ENCODE measurements around the gene ADAMTS20.

Gene ADAMTS20

GRCh38 chr12:43378448-43378847 lies 173.6 kb downstream of the ADAMTS20 start:
- H3K27ac ChIP-seq (ENCODE audit: low read depth, low read length) = no peak overlapping the region
- no peaks in the 10 kb centered on the region for H3K79me2 ChIP-seq (ENCODE audit: insufficient read depth, low read length)
- no peak overlapping the region for H2AFZ ChIP-seq (ENCODE audit: low read depth, low read length, severe bottlenecking)
- no peaks in the 10 kb centered on the region for H3K36me3 ChIP-seq (ENCODE audit: low read length)
- H3K9ac ChIP-seq (ENCODE audit: low read length) = no peak overlapping the region
- no peaks in the 10 kb centered on the region for H3K9me2 ChIP-seq (replicated peaks; ENCODE audit: insufficient read depth, low read length)
- TF ChIP-seq EZH2phosphoT487 (conservative IDR thresholded peaks at IDR 0.05; ENCODE audit: low read length) (no peak), CTCF (IDR thresholded peaks at IDR 0.05; ENCODE audit: insufficient read depth, low read length, poor library complexity, severe bottlenecking) (no peak)
- no peaks in the 10 kb centered on the region for H3F3A ChIP-seq (ENCODE audit: insufficient read depth)
- H3K9me3 ChIP-seq (ENCODE audit: insufficient read depth, low read length) = peaks cover 4% of the 10 kb centered on the region; the same call in 1 of the 2 replicates
- H3K27me3 ChIP-seq (ENCODE audit: low read length) = no peaks in the 10 kb centered on the region
- H3K4me2 ChIP-seq (ENCODE audit: low read depth, low read length, poor library complexity, severe bottlenecking) = no peak overlapping the region
- H4K20me1 ChIP-seq (ENCODE audit: low read depth, low read length) = no peaks in the 10 kb centered on the region
- H3K4me3 ChIP-seq (ENCODE audit: insufficient read depth, low read length, poor library complexity, severe bottlenecking) = no peak overlapping the region

GRCh38 chr12:43370263-43370662 lies 181.7 kb downstream of the ADAMTS20 start:
- Histone ChIP-seq H3K4me3 (ENCODE audit: insufficient read depth, low read length, poor library complexity, severe bottlenecking) (no peak overlapping the region), H3K27me3 (ENCODE audit: low read length) (no peaks in the 10 kb centered on the region), H3K9me2 (replicated peaks; ENCODE audit: insufficient read depth, low read length) (no peaks in the 10 kb centered on the region), H3K27ac (ENCODE audit: low read depth, low read length) (no peak overlapping the region), H3F3A (ENCODE audit: insufficient read depth) (no peaks in the 10 kb centered on the region), H3K79me2 (ENCODE audit: insufficient read depth, low read length) (no peaks in the 10 kb centered on the region), H2AFZ (ENCODE audit: low read depth, low read length, severe bottlenecking) (no peak overlapping the region), H3K36me3 (ENCODE audit: low read length) (no peaks in the 10 kb centered on the region), H3K9ac (ENCODE audit: low read length) (no peak overlapping the region), H3K4me2 (ENCODE audit: low read depth, low read length, poor library complexity, severe bottlenecking) (no peak overlapping the region), H4K20me1 (ENCODE audit: low read depth, low read length) (no peaks in the 10 kb centered on the region), H3K9me3 (ENCODE audit: insufficient read depth, low read length) (no peaks in the 10 kb centered on the region)
- TF ChIP-seq EZH2phosphoT487 (conservative IDR thresholded peaks at IDR 0.05; ENCODE audit: low read length) = no peak
- TF ChIP-seq CTCF (IDR thresholded peaks at IDR 0.05; ENCODE audit: insufficient read depth, low read length, poor library complexity, severe bottlenecking) = no peak

- TF ChIP-seq CTCF (IDR thresholded peaks at IDR 0.05; ENCODE audit: insufficient read depth, low read length, poor library complexity, severe bottlenecking) (no peak), EZH2phosphoT487 (conservative IDR thresholded peaks at IDR 0.05; ENCODE audit: low read length) (no peak)
- H3K27ac ChIP-seq (ENCODE audit: low read depth, low read length) = no peak overlapping the region
- H4K20me1 ChIP-seq (ENCODE audit: low read depth, low read length) = no peaks in the 10 kb centered on the region
Observed at GRCh38 chr12:43362910-43363694, 188.9 kb downstream of the ADAMTS20 start.

More at GRCh38 chr12:43362910-43363694, 188.9 kb downstream of the ADAMTS20 start:
- H3F3A ChIP-seq (ENCODE audit: insufficient read depth) = no peaks in the 10 kb centered on the region
- H3K27me3 ChIP-seq (ENCODE audit: low read length) = no peaks in the 10 kb centered on the region
- no peak overlapping the region for H3K4me2 ChIP-seq (ENCODE audit: low read depth, low read length, poor library complexity, severe bottlenecking)
- no peaks in the 10 kb centered on the region for H3K36me3 ChIP-seq (ENCODE audit: low read length)
- H2AFZ ChIP-seq (ENCODE audit: low read depth, low read length, severe bottlenecking) = no peak overlapping the region
- H3K4me3 ChIP-seq (ENCODE audit: insufficient read depth, low read length, poor library complexity, severe bottlenecking) = no peak overlapping the region
- no peak overlapping the region for H3K9ac ChIP-seq (ENCODE audit: low read length)
- no peaks in the 10 kb centered on the region for H3K79me2 ChIP-seq (ENCODE audit: insufficient read depth, low read length)
- no peaks in the 10 kb centered on the region for H3K9me2 ChIP-seq (replicated peaks; ENCODE audit: insufficient read depth, low read length)
- H3K9me3 ChIP-seq (ENCODE audit: insufficient read depth, low read length) = no peaks in the 10 kb centered on the region
